HEK293 (cell line): Measurements from ENCODE around the gene HOXD12.

Experiments used
- ATF2 ChIP-seq: fragments of 450-650 bp; formaldehyde crosslinking; IDR thresholded peaks from 2 replicates; pipeline ENCODE4 v1.5.1; 2016; ENCODE audit warnings: missing biosample characterization, missing genetic modification characterization, low read depth
- BCL6B ChIP-seq: fragments of 450-650 bp; formaldehyde crosslinking; IDR thresholded peaks from 2 replicates; pipeline ENCODE4 v1.5.1; 2017; ENCODE audit warnings: missing biosample characterization, missing genetic modification characterization
- CTCF ChIP-seq: fragments of 450-650 bp; formaldehyde crosslinking; IDR thresholded peaks from 2 replicates; pipeline ENCODE4 v1.5.1; 2016; ENCODE audit warnings: missing biosample characterization, missing genetic modification characterization
- ELK4 ChIP-seq: IDR thresholded peaks from 2 replicates; pipeline ENCODE4 v1.6.1; 2011; ENCODE audit warnings: mild to moderate bottlenecking, low read depth, low read length, borderline replicate concordance
- HOXD13 ChIP-seq: sonication (generic); formaldehyde crosslinking; IDR thresholded peaks from 2 replicates; pipeline ENCODE4 v1.8.0; 2022; ENCODE audit warnings: missing genetic modification reagents, borderline replicate concordance
- KLF1 ChIP-seq: fragments of 450-650 bp; formaldehyde crosslinking; IDR thresholded peaks from 2 replicates; pipeline ENCODE4 v1.5.1; 2016; ENCODE audit warnings: missing biosample characterization, missing genetic modification characterization
- KLF7 ChIP-seq: fragments of 450-650 bp; formaldehyde crosslinking; IDR thresholded peaks from 2 replicates; pipeline ENCODE4 v1.5.1; 2016; ENCODE audit warnings: missing biosample characterization, missing genetic modification characterization, borderline replicate concordance
- PRDM2 ChIP-seq: fragments of 450-650 bp; formaldehyde crosslinking; IDR thresholded peaks from 2 replicates; pipeline ENCODE4 v1.5.1; 2016; ENCODE audit warnings: missing biosample characterization, missing genetic modification characterization, borderline replicate concordance
- SP7 ChIP-seq: fragments of 450-650 bp; formaldehyde crosslinking; IDR thresholded peaks from 2 replicates; pipeline ENCODE4 v1.5.1; 2016; ENCODE audit warnings: missing biosample characterization, missing genetic modification characterization
- WT1 ChIP-seq: fragments of 450-650 bp; formaldehyde crosslinking; IDR thresholded peaks from 2 replicates; pipeline ENCODE4 v1.5.1; 2016; ENCODE audit warnings: missing biosample characterization, missing genetic modification characterization
- ZBTB21 ChIP-seq: fragments of 450-650 bp; formaldehyde crosslinking; IDR thresholded peaks from 2 replicates; pipeline ENCODE4 v1.5.1; 2017; ENCODE audit warnings: missing biosample characterization, missing genetic modification characterization
- ZBTB7A ChIP-seq: fragments of 450-650 bp; formaldehyde crosslinking; IDR thresholded peaks from 2 replicates; pipeline ENCODE4 v1.5.1; 2016; ENCODE audit warnings: low read depth, missing biosample characterization, missing genetic modification characterization
- ZNF138 ChIP-seq: fragments of 450-650 bp; formaldehyde crosslinking; IDR thresholded peaks from 2 replicates; pipeline ENCODE4 v1.5.1; 2016; ENCODE audit warnings: missing biosample characterization, missing genetic modification characterization, borderline replicate concordance
- ZNF16 ChIP-seq: fragments of 450-650 bp; formaldehyde crosslinking; IDR thresholded peaks from 2 replicates; pipeline ENCODE4 v1.5.1; 2016; ENCODE audit warnings: low read depth, missing biosample characterization, missing genetic modification characterization
- ZNF214 ChIP-seq: fragments of 450-650 bp; formaldehyde crosslinking; IDR thresholded peaks from 2 replicates; pipeline ENCODE4 v1.5.1; 2017; ENCODE audit warnings: missing biosample characterization, mild to moderate bottlenecking, missing genetic modification characterization, borderline replicate concordance
- ZNF223 ChIP-seq: fragments of 450-650 bp; formaldehyde crosslinking; IDR thresholded peaks from 2 replicates; pipeline ENCODE4 v1.5.1; 2016; ENCODE audit warnings: missing biosample characterization, missing genetic modification characterization
- ZNF266 ChIP-seq: fragments of 450-650 bp; formaldehyde crosslinking; IDR thresholded peaks from 2 replicates; pipeline ENCODE4 v1.5.1; 2016; ENCODE audit warnings: missing biosample characterization, missing genetic modification characterization, low read depth
- ZNF324 ChIP-seq: fragments of 450-650 bp; formaldehyde crosslinking; IDR thresholded peaks from 2 replicates; pipeline ENCODE4 v1.5.1; 2016; ENCODE audit warnings: missing biosample characterization, missing genetic modification characterization
- ZNF510 ChIP-seq: fragments of 450-650 bp; formaldehyde crosslinking; IDR thresholded peaks from 2 replicates; pipeline ENCODE4 v1.5.1; 2018; ENCODE audit warnings: mild to moderate bottlenecking, missing genetic modification characterization, missing biosample characterization; ENCODE audit not compliant: insufficient replicate concordance
- ZNF596 ChIP-seq: fragments of 450-650 bp; IDR thresholded peaks from 2 replicates; pipeline ENCODE4 v1.5.0; 2018; ENCODE audit warnings: missing biosample characterization, mild to moderate bottlenecking, missing genetic modification characterization, moderate library complexity
- ZNF621 ChIP-seq: fragments of 450-650 bp; formaldehyde crosslinking; IDR thresholded peaks from 2 replicates; pipeline ENCODE4 v1.5.1; 2017; ENCODE audit warnings: missing biosample characterization, missing genetic modification characterization
- ZNF660 ChIP-seq: fragments of 450-650 bp; IDR thresholded peaks from 2 replicates; pipeline ENCODE4 v1.5.1; 2018; ENCODE audit warnings: missing biosample characterization, mild to moderate bottlenecking, missing genetic modification characterization
- ZNF670 ChIP-seq: fragments of 450-650 bp; formaldehyde crosslinking; IDR thresholded peaks from 2 replicates; pipeline ENCODE4 v1.5.1; 2016; ENCODE audit warnings: missing biosample characterization, missing genetic modification characterization, low read depth
- ZNF76 ChIP-seq: fragments of 450-650 bp; formaldehyde crosslinking; IDR thresholded peaks from 2 replicates; pipeline ENCODE4; 2016; ENCODE audit warnings: low read depth, missing biosample characterization, missing genetic modification characterization, borderline replicate concordance
- ZNF776 ChIP-seq: fragments of 450-650 bp; formaldehyde crosslinking; IDR thresholded peaks from 2 replicates; pipeline ENCODE4 v1.5.0; 2017; ENCODE audit warnings: missing biosample characterization, missing genetic modification characterization, borderline replicate concordance
- ZNF785 ChIP-seq: fragments of 450-650 bp; formaldehyde crosslinking; IDR thresholded peaks from 2 replicates; pipeline ENCODE4 v1.5.1; 2016; ENCODE audit warnings: missing biosample characterization, missing genetic modification characterization
- ZNF843 ChIP-seq: fragments of 450-650 bp; formaldehyde crosslinking; IDR thresholded peaks from 2 replicates; pipeline ENCODE4 v1.5.1; 2016; ENCODE audit warnings: missing biosample characterization, missing genetic modification characterization
- ZSCAN30 ChIP-seq: fragments of 450-650 bp; IDR thresholded peaks from 2 replicates; pipeline ENCODE4 v1.5.1; 2018; ENCODE audit warnings: missing biosample characterization, mild to moderate bottlenecking, missing genetic modification characterization, moderate library complexity
- ZXDB ChIP-seq: fragments of 450-650 bp; formaldehyde crosslinking; IDR thresholded peaks from 2 replicates; pipeline ENCODE4 v1.5.1; 2016; ENCODE audit warnings: missing biosample characterization, missing genetic modification characterization

HOXD12 gene

GRCh38 chr2:176104316-176105077, 4.9 kb downstream of the HOXD12 start (continued):
- TF ChIP-seq ATF2 (no peak), ZNF660 (tag by site-specific recombination) (peak; percentile 79), ZNF76 (tag by site-specific recombination) (no peak), KLF7 (tag by site-specific recombination) (no peak), WT1 (tag by site-specific recombination) (no peak; the same call in 1 of the 2 replicates), HOXD13 (peak; percentile 84; the same call in 1 of the 2 replicates), ZNF266 (tag by site-specific recombination) (no peak), ELK4 (no peak), ZNF16 (no peak), ZNF214 (no peak), ZBTB7A (tag by site-specific recombination) (no peak), ZBTB21 (no peak), ZNF510 (no peak), ZXDB (tag by site-specific recombination) (peak; percentile 93), ZNF324 (no peak), KLF1 (tag by site-specific recombination) (no peak), ZSCAN30 (tag by site-specific recombination) (peak; percentile 72), ZNF785 (tag by site-specific recombination) (no peak), ZNF670 (no peak), ZNF596 (no peak), PRDM2 (tag by site-specific recombination) (no peak), SP7 (peak; percentile 74), ZNF223 (tag by site-specific recombination) (peak; percentile 78; the same call in 1 of the 2 replicates), ZNF138 (tag by site-specific recombination) (no peak), ZNF621 (tag by site-specific recombination) (no peak), ZNF776 (no peak), CTCF (tag by site-specific recombination) (peak; percentile 96), BCL6B (tag by site-specific recombination) (no peak), ZNF843 (tag by site-specific recombination) (peak; percentile 84)
